Measurements from ENCODE around the gene LMX1A.

GRCh38 chr1:165212229-165212628 lies 144.3 kb downstream of the LMX1A start:
- TF ChIP-seq, protein P1, sequence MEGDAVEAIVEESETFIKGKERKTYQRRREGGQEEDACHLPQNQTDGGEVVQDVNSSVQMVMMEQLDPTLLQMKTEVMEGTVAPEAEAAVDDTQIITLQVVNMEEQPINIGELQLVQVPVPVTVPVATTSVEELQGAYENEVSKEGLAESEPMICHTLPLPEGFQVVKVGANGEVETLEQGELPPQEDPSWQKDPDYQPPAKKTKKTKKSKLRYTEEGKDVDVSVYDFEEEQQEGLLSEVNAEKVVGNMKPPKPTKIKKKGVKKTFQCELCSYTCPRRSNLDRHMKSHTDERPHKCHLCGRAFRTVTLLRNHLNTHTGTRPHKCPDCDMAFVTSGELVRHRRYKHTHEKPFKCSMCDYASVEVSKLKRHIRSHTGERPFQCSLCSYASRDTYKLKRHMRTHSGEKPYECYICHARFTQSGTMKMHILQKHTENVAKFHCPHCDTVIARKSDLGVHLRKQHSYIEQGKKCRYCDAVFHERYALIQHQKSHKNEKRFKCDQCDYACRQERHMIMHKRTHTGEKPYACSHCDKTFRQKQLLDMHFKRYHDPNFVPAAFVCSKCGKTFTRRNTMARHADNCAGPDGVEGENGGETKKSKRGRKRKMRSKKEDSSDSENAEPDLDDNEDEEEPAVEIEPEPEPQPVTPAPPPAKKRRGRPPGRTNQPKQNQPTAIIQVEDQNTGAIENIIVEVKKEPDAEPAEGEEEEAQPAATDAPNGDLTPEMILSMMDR (IDR thresholded peaks at IDR 0.05) = no peak
- TF ChIP-seq EZH2 (IDR thresholded peaks at IDR 0.05) = no peak
